Measurements from ENCODE around the gene RGS6.

- TF ChIP-seq POLR2A (IDR thresholded peaks at IDR 0.05) (no peak), CTCF (IDR thresholded peaks at IDR 0.05) (no peak)
Measured at GRCh38 chr14:72562300-72562699, 630.1 kb downstream of the RGS6 start.
